H9 (cell line): ENCODE data around the gene KLF15. TPM values are rescaled to one million over a fixed set of nuclear protein-coding genes. Genes with fewer than 3 reads are reported as not detected.

ENCODE experiments used
- DNase-seq: peaks from one replicate; pipeline ENCODE4 v3.0.0-alpha.2; 2017
- H2AFZ ChIP-seq: one replicate; pipeline ENCODE4 v1.6.1; 2013; ENCODE audit warnings: mild to moderate bottlenecking, low read length, control low read depth, moderate library complexity
- H2AK5ac ChIP-seq: 2 replicates; pipeline ENCODE4 v1.6.1; 2013; ENCODE audit warnings: low read length, control low read depth, mixed read lengths; ENCODE audit not compliant: insufficient read length
- H2BK120ac ChIP-seq: one replicate; pipeline ENCODE4 v1.6.1; 2013; ENCODE audit warnings: low read depth, mild to moderate bottlenecking, low read length, control low read depth, inconsistent platforms; ENCODE audit not compliant: poor library complexity, severe bottlenecking
- H2BK12ac ChIP-seq: 2 replicates; pipeline ENCODE4 v1.6.1; 2013; ENCODE audit warnings: low read length, control low read depth, mixed read lengths, low read depth; ENCODE audit not compliant: insufficient read length
- H2BK15ac ChIP-seq: 2 replicates; pipeline ENCODE4 v1.6.1; 2013; ENCODE audit warnings: low read depth, low read length, control low read depth
- H2BK20ac ChIP-seq: one replicate; pipeline ENCODE4 v1.6.1; 2013; ENCODE audit warnings: low read depth, mild to moderate bottlenecking, low read length, control low read depth, inconsistent platforms; ENCODE audit not compliant: poor library complexity, severe bottlenecking
- H2BK5ac ChIP-seq: 2 replicates; pipeline ENCODE4 v1.6.1; 2013; ENCODE audit warnings: low read length, control low read depth, mixed read lengths; ENCODE audit not compliant: insufficient read length
- H3K14ac ChIP-seq: 2 replicates; pipeline ENCODE4 v1.6.1; 2013; ENCODE audit warnings: low read length, control low read depth; ENCODE audit not compliant: insufficient read depth
- H3K18ac ChIP-seq: 2 replicates; pipeline ENCODE4 v1.6.1; 2013; ENCODE audit warnings: low read depth, mild to moderate bottlenecking, mixed read lengths, low read length, control low read depth; ENCODE audit not compliant: insufficient read length
- H3K23ac ChIP-seq: 2 replicates; pipeline ENCODE4 v1.6.1; 2013; ENCODE audit warnings: low read length, control low read depth, mixed read lengths, low read depth; ENCODE audit not compliant: insufficient read length
- H3K23me2 ChIP-seq: 2 replicates; pipeline ENCODE4 v1.6.1; 2013; ENCODE audit warnings: low read depth, mild to moderate bottlenecking, mixed read lengths, low read length, control low read depth; ENCODE audit not compliant: insufficient read length, poor library complexity, severe bottlenecking
- H3K27ac ChIP-seq: 2 replicates; pipeline ENCODE4 v1.5.1; 2013; ENCODE audit warnings: low read length, control low read depth, mixed read lengths, low read depth; ENCODE audit not compliant: insufficient read length
- H3K27me3 ChIP-seq: 2 replicates; pipeline ENCODE4 v1.6.1; 2013; ENCODE audit warnings: low read length, control low read depth, inconsistent platforms; ENCODE audit not compliant: insufficient read depth
- H3K4ac ChIP-seq: 2 replicates; pipeline ENCODE4 v1.6.1; 2013; ENCODE audit warnings: low read depth, mild to moderate bottlenecking, control low read depth, inconsistent platforms, low read length, moderate library complexity
- H3K4me1 ChIP-seq: 2 replicates; pipeline ENCODE4 v1.6.1; 2013; ENCODE audit warnings: low read length, control low read depth, inconsistent platforms; ENCODE audit not compliant: insufficient read depth
- H3K4me2 ChIP-seq: 2 replicates; pipeline ENCODE4 v1.6.1; 2013; ENCODE audit warnings: low read length, control low read depth, mixed read lengths; ENCODE audit not compliant: insufficient read length, insufficient read depth
- H3K56ac ChIP-seq: 2 replicates; pipeline ENCODE4 v1.6.1; 2013; ENCODE audit warnings: low read depth, mild to moderate bottlenecking, mixed read lengths, low read length, control low read depth; ENCODE audit not compliant: insufficient read length
- H3K79me1 ChIP-seq: 2 replicates; pipeline ENCODE4 v1.6.1; 2013; ENCODE audit warnings: low read depth, mild to moderate bottlenecking, moderate library complexity, low read length, control low read depth, inconsistent platforms; ENCODE audit not compliant: insufficient read depth, poor library complexity, severe bottlenecking
- H3K79me2 ChIP-seq: 2 replicates; pipeline ENCODE4 v1.6.1; 2013; ENCODE audit warnings: low read length, control low read depth, inconsistent platforms; ENCODE audit not compliant: insufficient read depth
- H3K9ac ChIP-seq: 2 replicates; pipeline ENCODE4 v1.6.1; 2013; ENCODE audit warnings: low read length, control low read depth, mixed read lengths; ENCODE audit not compliant: insufficient read length; ENCODE audit errors: extremely low read depth
- H3K9me3 ChIP-seq: one replicate; pipeline ENCODE4 v1.6.1; 2013; ENCODE audit warnings: low read depth, low read length, inconsistent platforms; ENCODE audit not compliant: control insufficient read depth
- H3T11ph ChIP-seq: one replicate; pipeline ENCODE4 v1.6.1; 2013; ENCODE audit warnings: mild to moderate bottlenecking, low read length, control low read depth, inconsistent platforms
- H4K20me1 ChIP-seq: one replicate; pipeline ENCODE4 v1.6.1; 2013; ENCODE audit not compliant: control insufficient read depth, insufficient read length, insufficient read depth
- H4K5ac ChIP-seq: 2 replicates; pipeline ENCODE4 v1.6.1; 2013; ENCODE audit warnings: low read depth, mild to moderate bottlenecking, mixed read lengths, low read length, control low read depth; ENCODE audit not compliant: insufficient read length
- H4K8ac ChIP-seq: replicated peaks from 2 replicates; pipeline ENCODE4 v1.6.1; 2013; ENCODE audit warnings: low read length, control low read depth, mixed read lengths, low read depth; ENCODE audit not compliant: insufficient read length
- H4K91ac ChIP-seq: 2 replicates; pipeline ENCODE4 v1.6.1; 2013; ENCODE audit warnings: low read depth, mild to moderate bottlenecking, moderate library complexity, mixed read lengths, low read length, control low read depth; ENCODE audit not compliant: insufficient read length
- H3K27ac Mint-ChIP-seq, 3 experiments: 2 replicates in 2 of 3; 3 replicates in 1 of 3; pipeline ENCODE4 v1.8.0; 2020 to 2021; ENCODE audit warnings: mixed read lengths in 3 of 3, mild to moderate bottlenecking in 1 of 3, moderate library complexity in 1 of 3
- H3K27me3 Mint-ChIP-seq: 2 replicates; pipeline ENCODE4 v1.8.0; 2021; ENCODE audit warnings: low read depth, mild to moderate bottlenecking, moderate library complexity, mixed read lengths
- H3K36me3 Mint-ChIP-seq, 3 experiments: 2 replicates in 2 of 3; 3 replicates in 1 of 3; pipeline ENCODE4 v1.8.0; 2020 to 2021; ENCODE audit warnings: low read depth in 3 of 3, mixed read lengths in 3 of 3; ENCODE audit not compliant: insufficient read depth in 1 of 3
- H3K4me1 Mint-ChIP-seq, 2 experiments: 2 replicates each; pipeline ENCODE4 v1.8.0; 2020; ENCODE audit warnings: mixed read lengths in 2 of 2
- H3K4me3 Mint-ChIP-seq, 2 experiments: 2 replicates in 1 of 2; 3 replicates in 1 of 2; pipeline ENCODE4 v1.8.0; 2020 to 2021; ENCODE audit warnings: mild to moderate bottlenecking in 2 of 2, mixed read lengths in 2 of 2, moderate library complexity in 1 of 2
- H3K9me3 Mint-ChIP-seq, 2 experiments: 2 replicates in 1 of 2; 3 replicates in 1 of 2; pipeline ENCODE4 v1.8.0; 2020; ENCODE audit warnings: mild to moderate bottlenecking in 2 of 2, mixed read lengths in 2 of 2, moderate library complexity in 1 of 2
- CTCF ChIP-seq: fragments of 200-600 bp; sonication (generic); conservative IDR thresholded peaks from 3 replicates; pipeline ENCODE4 v1.8.0; 2021; ENCODE audit warnings: antibody characterized with exemption, mild to moderate bottlenecking
- WGBS: extraction: QIAGEN DNeasy Blood & Tissue Kit; methylation state at CpG from one replicate; pipeline ENCODE4 v1.1.7; 2013; ENCODE audit warnings: missing lambda C conversion rate, low lambda C conversion rate, mixed read lengths; ENCODE audit not compliant: insufficient read length; ENCODE audit errors: extremely low coverage; 5-methylcytosine and 5-hydroxymethylcytosine counted together
- total RNA-seq: library from RNA; stranded (reverse); gene quantifications from 2 replicates; pipeline ENCODE4 v1.2.1, GENCODE V29; 2021

Gene KLF15
- total RNA-seq, 1 experiment from 2014 or later = 10.8 TPM

GRCh38 chr3:126313580-126314304 is 43.5 kb downstream of the KLF15 start:
- Histone ChIP-seq H4K8ac (no peak overlapping the region), H2AFZ (no peak overlapping the region), H3K27me3 (no peaks in the 10 kb centered on the region), H3T11ph (no peak overlapping the region), H3K18ac (no peak overlapping the region), H3K4me1 (no peaks in the 10 kb centered on the region; the same call in 1 of the 2 replicates), H2AK5ac (no peak overlapping the region), H2BK12ac (no peak overlapping the region), H3K14ac (no peak overlapping the region), H2BK5ac (no peak overlapping the region), H4K91ac (no peak overlapping the region), H3K23ac (no peak overlapping the region), H3K4ac (no peak overlapping the region), H4K5ac (no peak overlapping the region), H3K4me2 (no peak overlapping the region), H3K27ac (no peak overlapping the region), H3K56ac (no peak overlapping the region), H3K9me3 (no peaks in the 10 kb centered on the region), H4K20me1 (no peaks in the 10 kb centered on the region), H2BK15ac (no peak overlapping the region), H3K79me1 (no peaks in the 10 kb centered on the region), H2BK120ac (no peak overlapping the region), H2BK20ac (no peak overlapping the region), H3K79me2 (no peaks in the 10 kb centered on the region), H3K23me2 (no peaks in the 10 kb centered on the region), H3K9ac (no peak overlapping the region)
- Mint-ChIP-seq H3K27ac (no peak overlapping the region), H3K4me1 (peaks cover 16 to 18% of the 10 kb centered on the region in 2 experiments), H3K9me3 (peaks cover 11 to 16% of the 10 kb centered on the region in 2 experiments), H3K36me3 (peaks cover 0 to 5% (median 2%) of the 10 kb centered on the region in 3 experiments; a peak in 4 of 7 replicates), H3K4me3 (no peak overlapping the region), H3K27me3 (peaks cover 19% of the 10 kb centered on the region)
- no peak for TF ChIP-seq CTCF
- DNase-seq = peak; percentile 12
- whole genome bisulfite sequencing = no CpG with 5 or more reads among the region's 6 CpGs
